ENCODE results near the gene ERMAP.

ERMAP gene

GRCh38 chr1:42779725-42780124 is 37.2 kb upstream of the ERMAP start:
- no peak overlapping the region for H3K4me3 ChIP-seq (replicated peaks; ENCODE audit: insufficient read depth, low read length)
- no peaks in the 10 kb centered on the region for H3K27me3 ChIP-seq (ENCODE audit: insufficient read depth, poor library complexity, severe bottlenecking)
- no peak for TF ChIP-seq REST (IDR thresholded peaks at IDR 0.05; ENCODE audit: insufficient replicate concordance, low read depth)
- no peak for TF ChIP-seq GABPA (IDR thresholded peaks at IDR 0.05; ENCODE audit: low read depth)
- no peak for TF ChIP-seq POLR2AphosphoS5 (IDR thresholded peaks at IDR 0.05; ENCODE audit: low read depth)
- TF ChIP-seq SPI1 (IDR thresholded peaks at IDR 0.05; ENCODE audit: borderline replicate concordance, low read depth): no peak
- no peak for TF ChIP-seq CTCF (IDR thresholded peaks at IDR 0.05; ENCODE audit: insufficient read depth, low read length)
- DNase-seq (ENCODE audit: low read depth in 1 of 2, low spot score in 1 of 2): no peak
- no peak overlapping the region for H3K27ac ChIP-seq (replicated peaks)

- no peak for DNase-seq (ENCODE audit: low read depth in 1 of 2, low spot score in 1 of 2)
- no peak overlapping the region for H3K4me3 ChIP-seq (replicated peaks; ENCODE audit: insufficient read depth, low read length)
- H3K27me3 ChIP-seq (ENCODE audit: insufficient read depth, poor library complexity, severe bottlenecking): peaks cover 2% of the 10 kb centered on the region
- H3K27ac ChIP-seq (replicated peaks): no peak overlapping the region
- no peak for TF ChIP-seq POLR2AphosphoS5 (IDR thresholded peaks at IDR 0.05; ENCODE audit: low read depth)
- no peak for TF ChIP-seq GABPA (IDR thresholded peaks at IDR 0.05; ENCODE audit: low read depth)
- TF ChIP-seq REST (IDR thresholded peaks at IDR 0.05; ENCODE audit: insufficient replicate concordance, low read depth): no peak
- TF ChIP-seq SPI1 (IDR thresholded peaks at IDR 0.05; ENCODE audit: borderline replicate concordance, low read depth): no peak
- no peak for TF ChIP-seq CTCF (IDR thresholded peaks at IDR 0.05; ENCODE audit: insufficient read depth, low read length)
Measured at GRCh38 chr1:42780176-42780575, 36.7 kb upstream of the ERMAP start.

GRCh38 chr1:42783092-42783491 is 33.8 kb upstream of the ERMAP start:
- no peak for DNase-seq (ENCODE audit: low read depth in 1 of 2, low spot score in 1 of 2)
- Histone ChIP-seq H3K4me3 (replicated peaks; ENCODE audit: insufficient read depth, low read length) (no peak overlapping the region), H3K27ac (replicated peaks) (no peak overlapping the region), H3K27me3 (ENCODE audit: insufficient read depth, poor library complexity, severe bottlenecking) (peaks cover 5% of the 10 kb centered on the region)
- no peak for TF ChIP-seq CTCF (IDR thresholded peaks at IDR 0.05; ENCODE audit: insufficient read depth, low read length)
- TF ChIP-seq GABPA (IDR thresholded peaks at IDR 0.05; ENCODE audit: low read depth): no peak

GRCh38 chr1:42784547-42784945 is 32.4 kb upstream of the ERMAP start:
- Histone ChIP-seq H3K27ac (replicated peaks) (no peak overlapping the region), H3K4me3 (replicated peaks; ENCODE audit: insufficient read depth, low read length) (no peak overlapping the region), H3K27me3 (ENCODE audit: insufficient read depth, poor library complexity, severe bottlenecking) (peaks cover 5% of the 10 kb centered on the region)
- no peak for DNase-seq (ENCODE audit: low read depth in 1 of 2, low spot score in 1 of 2)
- TF ChIP-seq GABPA (IDR thresholded peaks at IDR 0.05; ENCODE audit: low read depth): no peak
- TF ChIP-seq REST (IDR thresholded peaks at IDR 0.05; ENCODE audit: insufficient replicate concordance, low read depth): no peak
- no peak for TF ChIP-seq POLR2AphosphoS5 (IDR thresholded peaks at IDR 0.05; ENCODE audit: low read depth)
- TF ChIP-seq CTCF (IDR thresholded peaks at IDR 0.05; ENCODE audit: insufficient read depth, low read length): no peak
- TF ChIP-seq SPI1 (IDR thresholded peaks at IDR 0.05; ENCODE audit: borderline replicate concordance, low read depth): no peak

Measured in HL-60 (cell line).